ENCODE measurements around the gene KDSR.

The KDSR gene, protein sequence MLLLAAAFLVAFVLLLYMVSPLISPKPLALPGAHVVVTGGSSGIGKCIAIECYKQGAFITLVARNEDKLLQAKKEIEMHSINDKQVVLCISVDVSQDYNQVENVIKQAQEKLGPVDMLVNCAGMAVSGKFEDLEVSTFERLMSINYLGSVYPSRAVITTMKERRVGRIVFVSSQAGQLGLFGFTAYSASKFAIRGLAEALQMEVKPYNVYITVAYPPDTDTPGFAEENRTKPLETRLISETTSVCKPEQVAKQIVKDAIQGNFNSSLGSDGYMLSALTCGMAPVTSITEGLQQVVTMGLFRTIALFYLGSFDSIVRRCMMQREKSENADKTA

DNA sequence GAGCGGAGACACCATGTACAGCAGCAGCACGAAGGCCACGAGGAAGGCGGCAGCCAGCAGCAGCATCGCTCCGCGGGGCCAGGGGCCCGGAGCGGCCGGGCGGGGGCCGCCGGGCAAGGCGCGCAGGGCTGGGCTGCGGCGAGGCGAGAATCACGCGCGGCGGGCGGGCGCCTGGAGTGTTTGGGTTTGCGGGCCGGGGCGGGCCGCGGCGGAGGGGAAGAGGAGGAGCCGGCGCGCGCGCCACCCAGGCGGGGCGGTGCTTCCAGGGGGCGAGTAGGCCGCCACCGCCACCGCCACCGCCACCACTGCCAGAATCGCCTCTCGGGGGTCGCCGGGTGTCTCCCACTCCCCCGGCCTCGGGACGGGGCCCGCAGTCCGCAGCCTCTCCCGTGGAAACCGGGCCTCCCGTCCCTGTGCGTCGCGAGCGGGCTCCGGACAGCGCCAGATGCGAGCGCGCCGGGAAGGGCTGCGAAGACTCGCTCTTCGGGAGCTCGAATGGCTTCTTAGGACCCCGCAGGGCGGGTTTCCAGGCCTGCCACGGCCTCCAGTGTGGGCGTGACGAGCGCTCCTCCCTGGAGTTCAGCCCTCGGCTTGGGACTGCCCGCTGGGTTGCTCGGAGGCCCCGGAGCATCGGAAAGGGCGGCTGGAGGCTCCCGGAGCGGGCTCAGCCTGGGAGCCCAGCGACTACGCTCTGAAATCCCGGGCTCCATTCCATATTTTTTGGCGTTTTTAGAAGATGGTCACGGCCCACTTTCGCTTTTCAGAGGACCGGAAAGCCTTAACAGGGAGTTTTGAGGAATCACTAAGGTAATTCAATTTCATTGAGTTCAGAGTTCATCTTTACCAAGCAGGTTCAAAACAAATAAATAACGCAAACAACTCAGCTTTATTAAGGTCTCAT, at the start of gene KDSR:
TSS of gene KDSR (minus strand) at position 154 of the 901 bp plus-strand sequence. CDS start at position 66, 88 bp downstream.
- peak; percentile 90 to 91 for ATAC-seq

DNA sequence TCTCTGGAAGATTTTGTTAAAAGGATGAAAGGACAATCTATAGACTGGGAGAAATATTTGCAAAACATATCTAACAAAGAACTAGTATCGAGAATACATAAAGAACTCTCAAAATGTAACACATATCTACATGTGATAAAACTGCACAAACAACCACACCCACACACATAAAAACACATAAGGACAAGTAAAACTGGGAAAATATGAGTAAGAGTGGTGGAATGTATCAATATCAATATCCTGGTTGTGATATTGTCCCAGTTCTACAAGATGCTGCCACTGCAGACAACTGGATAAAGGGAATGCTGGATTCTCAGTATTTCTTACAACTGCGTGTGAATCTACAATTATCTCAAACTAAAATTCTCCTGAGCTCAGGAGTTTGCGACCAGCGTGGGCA, 45.9 kb upstream of the KDSR start:
- no peak for ATAC-seq

DNA sequence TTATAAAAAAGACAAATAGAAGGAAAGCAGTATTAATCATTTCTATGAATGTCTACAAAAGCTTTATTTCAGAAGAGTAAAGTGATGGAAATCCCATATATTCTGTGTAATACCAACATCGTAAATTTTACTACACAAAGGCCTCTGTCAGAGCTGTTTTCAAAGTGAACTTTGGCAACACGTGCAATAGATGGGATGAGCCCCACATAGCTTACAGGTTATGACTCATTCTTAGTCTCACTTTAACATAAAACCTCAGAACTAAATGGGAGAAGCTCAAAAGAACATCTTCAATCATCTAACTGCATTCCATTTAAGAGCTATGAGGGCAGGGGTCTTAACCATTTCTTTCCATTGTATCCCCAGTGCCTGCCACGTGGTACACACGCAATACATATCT, 43.8 kb upstream of the KDSR start:
- ATAC-seq = peak; percentile 87 to 93

DNA sequence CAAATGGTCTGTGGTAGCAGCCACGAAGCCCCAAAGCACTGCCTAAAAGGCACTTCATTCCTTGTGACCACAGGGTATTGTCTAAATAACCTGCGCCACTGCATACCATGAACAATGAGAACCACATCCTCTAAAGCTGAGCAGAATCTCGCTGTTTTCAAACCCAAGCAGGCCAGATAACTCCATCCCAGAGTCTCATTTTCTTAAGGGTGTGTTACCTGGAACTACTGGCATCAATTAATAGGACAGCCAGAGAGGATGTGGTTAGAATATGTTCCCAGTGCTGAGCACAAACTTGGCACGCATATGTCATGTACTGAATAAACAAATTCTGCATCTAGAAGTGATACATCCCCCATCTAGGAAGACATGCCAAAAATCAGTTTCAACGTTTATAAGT, 42.3 kb upstream of the KDSR start:
- ATAC-seq = no peak

DNA sequence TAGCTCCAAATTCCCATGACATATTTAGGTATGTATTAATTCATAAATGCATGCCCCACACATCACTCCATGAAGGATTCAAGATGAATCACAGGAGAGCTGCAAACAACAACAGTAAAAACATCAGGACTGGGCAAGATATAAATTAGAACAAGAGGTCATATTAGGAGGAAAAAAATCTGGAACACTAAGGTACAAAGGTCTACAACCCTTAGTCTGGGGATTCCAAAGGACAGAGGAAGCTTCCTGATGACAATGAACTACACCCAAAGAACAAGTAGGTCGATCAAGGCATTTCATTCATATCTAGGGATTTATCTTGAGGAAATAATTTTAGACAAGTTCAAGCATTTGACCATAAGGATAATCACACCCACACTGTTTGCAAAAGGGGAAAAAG, 40.7 kb upstream of the KDSR start:
- ATAC-seq = no peak

DNA sequence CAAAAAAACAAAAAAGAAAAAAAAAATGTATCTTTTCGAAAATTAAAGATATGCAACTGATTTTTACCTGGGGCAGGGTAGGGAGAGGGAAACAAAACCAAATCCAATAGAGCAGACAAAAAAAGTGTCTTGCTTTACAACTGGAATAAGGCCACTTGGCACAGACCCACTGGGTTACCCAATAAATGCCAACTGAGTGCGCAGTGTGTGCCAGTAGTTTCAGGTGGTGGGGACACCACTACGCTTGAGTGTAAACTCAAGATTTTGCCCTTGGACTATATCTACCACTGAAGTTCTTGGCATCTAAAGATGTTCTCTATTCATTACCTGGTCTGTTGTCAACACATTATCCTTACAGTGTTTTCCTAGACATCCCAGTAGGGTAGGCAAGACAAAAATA, 39.0 kb upstream of the KDSR start:
- no peak for ATAC-seq

DNA sequence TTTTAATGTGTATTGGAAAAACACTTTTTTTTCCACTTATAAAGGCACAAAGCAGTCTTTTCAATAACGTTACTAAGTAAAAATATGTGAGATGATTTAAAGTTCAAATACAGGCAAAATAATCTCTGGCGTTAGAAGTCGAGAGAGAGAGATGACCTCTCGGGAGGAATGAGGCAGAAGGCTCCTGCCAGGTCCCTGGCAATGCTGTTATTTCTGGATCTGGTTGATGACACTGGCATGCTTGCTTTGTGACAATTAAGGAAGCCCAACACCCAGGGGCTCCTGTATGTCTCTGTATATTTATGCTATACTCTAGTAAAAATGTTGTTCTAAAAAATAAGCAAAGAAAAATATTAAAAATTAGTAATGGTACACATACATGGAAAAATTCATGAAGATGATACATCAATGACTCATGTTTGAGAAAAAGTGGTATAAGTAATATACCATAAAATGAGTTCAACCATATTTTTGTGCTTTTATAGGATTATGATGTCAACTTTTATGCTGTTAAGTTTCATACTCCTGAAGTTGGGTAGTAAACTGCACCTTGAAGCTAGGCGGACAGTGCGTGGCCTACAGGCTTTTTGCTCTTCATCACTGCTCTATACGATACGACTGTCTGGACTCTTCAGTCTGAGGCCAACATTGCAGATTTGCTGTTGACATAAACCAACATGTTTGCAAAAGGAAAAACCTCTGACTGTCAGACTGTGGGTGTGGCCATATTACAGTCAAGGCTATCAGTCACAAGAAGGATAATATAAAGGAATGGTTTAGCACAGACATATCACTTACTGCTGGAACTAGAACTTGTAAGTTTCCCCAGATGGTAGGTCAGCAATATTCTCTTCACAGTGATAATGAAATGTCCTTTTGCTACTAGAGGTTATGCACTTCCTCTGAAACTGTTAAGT, 35.5 kb upstream of the KDSR start:
- ATAC-seq = no peak

DNA sequence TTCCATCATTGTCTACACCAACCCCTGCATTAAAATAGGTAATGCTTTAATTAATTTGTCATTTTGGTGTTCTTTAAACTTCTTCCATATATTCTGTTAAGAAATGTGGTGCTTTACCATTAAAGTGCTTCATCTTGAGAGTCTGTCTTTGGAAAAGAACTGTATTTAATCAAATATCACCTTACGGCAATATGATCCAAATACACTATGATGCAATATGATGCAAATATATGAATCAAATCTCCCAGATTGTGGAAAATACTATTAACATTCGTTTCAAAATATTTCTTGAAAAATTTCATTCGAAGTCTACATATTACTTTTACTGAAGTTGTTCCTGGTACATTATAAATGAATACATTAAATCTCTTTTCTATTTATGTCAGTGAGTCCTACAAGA, 32.3 kb upstream of the KDSR start:
- ATAC-seq = no peak

DNA sequence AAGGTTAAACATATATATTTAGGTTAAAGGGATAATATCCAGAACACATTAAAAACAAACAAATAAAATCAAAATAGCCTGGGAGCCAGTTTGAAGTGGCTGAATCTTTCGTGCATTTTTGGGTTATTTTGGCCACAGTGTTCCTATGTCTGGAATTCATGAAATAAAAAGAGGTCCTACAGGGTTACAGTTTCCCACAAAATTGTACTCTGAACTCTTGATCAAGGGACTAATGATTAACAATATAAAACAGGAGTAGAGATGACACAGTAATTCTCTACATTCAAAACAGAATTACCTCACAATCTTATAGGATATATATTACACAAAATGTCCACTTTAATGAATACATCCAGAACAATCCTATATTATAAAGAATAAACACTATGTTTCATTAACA, 30.3 kb upstream of the KDSR start:
- ATAC-seq = no peak

DNA sequence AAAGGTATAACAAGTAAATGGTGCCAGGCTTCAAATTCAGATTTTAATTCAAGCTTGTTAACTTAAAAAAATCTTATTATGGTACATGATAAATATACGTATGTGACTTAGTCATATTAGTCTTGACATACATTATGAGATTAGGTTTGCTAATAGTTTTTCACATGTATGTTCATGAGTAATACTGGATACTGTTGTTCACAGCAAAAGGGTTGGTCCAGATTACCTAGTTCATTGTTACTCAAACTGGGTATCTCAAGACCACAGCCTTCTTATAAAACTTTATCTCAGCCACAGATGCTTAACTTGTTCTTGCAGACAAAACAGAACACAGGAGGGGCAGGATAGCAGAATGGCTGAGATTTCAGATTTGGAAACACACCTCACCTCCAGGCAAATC, 28.5 kb upstream of the KDSR start:
- ATAC-seq = peak in 1 of 2 donors; percentile 60

DNA sequence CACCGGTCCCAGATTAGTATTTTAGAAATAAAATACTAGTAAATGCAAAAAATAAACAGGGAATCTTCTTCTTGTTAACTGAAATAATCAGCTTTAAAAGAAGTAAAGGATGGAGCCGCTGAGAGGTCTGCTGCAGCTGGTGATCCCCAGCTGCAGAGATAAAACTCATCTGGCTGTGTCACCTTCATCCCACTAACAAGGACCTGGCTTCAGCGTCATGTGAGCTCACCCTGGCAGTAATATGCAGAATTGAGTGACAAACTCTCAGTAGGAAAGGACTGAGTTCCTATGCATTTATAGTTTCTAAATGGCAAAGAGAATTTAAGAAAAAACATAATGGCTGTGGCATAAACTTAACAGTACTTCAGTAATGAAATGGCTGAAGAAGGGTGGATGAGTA, 27.9 kb upstream of the KDSR start:
- no peak for ATAC-seq

DNA sequence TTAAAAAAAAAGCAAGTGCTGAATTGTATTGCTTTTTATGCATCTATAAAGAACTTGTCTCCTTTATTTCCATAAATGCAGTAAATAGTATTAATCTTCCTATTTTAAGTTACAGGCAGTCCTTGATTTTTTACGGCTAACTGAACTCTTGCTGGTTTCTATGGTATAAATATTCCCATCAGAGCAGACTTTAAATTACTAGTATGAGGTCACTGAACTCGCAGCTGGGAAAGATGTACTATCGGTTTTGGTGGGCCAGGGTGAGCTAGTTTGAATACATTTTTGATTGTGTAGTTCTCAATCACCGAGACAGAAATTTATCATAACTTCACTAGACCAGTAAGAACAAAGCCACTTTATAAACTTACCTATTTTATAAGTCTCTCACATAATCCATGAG, 20.9 kb upstream of the KDSR start:
- no peak for ATAC-seq

DNA sequence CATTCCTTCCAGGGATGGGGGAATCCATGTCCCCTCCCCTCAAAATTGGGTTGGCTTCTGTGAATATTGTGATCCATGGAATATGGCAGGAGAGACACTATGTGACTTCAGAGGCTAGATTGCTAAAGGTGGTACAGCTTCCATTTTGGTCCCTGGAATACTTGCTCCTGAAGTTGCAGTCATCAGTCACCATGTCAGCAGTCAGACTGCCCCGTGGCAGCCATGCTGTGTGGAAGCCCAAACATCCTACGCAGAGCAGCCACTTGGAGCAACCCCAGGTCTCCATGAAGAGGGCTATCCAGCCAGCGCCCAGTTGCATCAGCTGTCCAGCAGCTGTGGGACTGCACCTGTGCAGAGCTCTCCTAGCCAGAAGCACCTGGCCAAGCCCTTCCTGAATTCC, 15.8 kb upstream of the KDSR start:
- no peak for ATAC-seq

DNA sequence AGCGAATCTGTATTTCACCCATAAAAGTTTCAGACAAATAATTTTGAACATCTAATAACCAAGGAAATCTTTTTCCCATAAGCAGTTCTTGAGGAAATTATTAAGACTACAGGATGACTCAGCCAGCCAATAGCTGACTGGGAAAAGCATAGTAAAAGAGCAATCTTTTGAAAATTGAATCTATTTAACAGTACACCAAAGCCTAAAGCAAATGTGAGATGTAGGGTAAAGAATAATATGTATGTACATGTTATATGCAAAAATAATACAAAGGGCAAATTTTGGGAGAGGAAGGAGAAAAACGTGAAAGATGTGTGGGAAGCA, 12.6 kb upstream of the KDSR start:
- ATAC-seq = no peak

DNA sequence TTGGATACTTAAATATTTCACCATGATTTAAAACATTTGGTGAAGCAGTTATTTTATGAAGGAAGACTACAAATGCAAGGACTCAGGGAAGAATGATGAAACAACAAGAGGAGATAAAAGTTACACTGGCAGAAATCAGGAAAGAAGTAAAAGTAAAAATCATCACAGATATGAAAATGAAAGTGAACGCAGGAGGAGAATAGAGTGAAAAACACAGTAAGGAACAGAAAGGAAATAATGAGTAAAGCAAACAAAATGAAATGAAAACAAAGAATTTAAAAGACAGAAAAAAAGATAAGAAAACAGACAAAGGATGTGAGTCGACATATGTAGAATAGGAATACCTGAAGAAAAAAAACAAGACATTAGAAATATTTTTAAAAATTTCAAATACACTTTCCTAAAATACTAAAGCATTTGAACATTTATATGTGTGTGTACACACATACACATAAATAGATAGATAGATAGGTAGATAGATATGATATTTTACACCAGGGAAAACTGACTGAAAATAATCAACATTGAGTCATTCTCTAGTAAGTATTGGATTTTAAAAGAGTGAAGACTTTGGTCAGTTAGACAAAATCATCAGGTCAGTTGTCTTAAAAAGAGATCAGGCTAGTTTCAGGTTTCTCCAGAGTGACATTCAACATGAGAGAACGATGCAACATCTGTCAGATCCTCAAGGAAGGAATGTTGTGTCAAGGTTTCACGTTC, 12.1 kb upstream of the KDSR start:
- ATAC-seq = peak in 1 of 2 donors; percentile 53

DNA sequence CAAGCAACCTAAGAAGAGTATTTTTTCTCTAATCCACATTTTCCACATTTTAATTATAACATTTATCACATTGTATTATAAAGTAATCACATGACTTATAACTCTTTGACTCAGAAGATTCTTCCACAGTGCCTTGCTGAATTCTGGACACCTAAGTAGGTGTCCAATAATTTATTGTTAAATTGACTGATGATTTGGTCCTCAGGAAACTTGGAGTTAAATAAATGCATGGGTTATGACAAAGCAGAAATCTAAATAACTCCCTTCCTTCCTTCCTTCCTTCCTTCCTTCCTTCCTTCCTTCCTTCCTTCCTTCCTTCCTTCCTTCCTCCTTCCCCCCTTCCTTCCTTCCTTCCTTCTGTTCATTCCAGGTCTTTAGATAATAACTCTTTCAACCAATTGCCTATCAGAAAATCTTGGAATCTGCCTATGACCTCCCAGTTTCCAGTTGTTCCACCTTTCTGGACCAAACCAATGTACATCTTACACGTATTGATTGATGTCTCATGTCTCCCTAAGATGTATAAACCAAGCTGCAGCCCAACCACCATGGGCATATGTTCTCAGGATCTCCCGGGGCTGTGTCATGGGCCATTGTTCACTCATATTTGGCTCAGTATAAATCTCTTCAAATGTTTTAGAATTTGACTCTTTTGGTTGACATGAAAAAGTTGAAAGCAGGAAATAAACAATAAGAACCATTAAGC, 10.4 kb upstream of the KDSR start:
- no peak for ATAC-seq

DNA sequence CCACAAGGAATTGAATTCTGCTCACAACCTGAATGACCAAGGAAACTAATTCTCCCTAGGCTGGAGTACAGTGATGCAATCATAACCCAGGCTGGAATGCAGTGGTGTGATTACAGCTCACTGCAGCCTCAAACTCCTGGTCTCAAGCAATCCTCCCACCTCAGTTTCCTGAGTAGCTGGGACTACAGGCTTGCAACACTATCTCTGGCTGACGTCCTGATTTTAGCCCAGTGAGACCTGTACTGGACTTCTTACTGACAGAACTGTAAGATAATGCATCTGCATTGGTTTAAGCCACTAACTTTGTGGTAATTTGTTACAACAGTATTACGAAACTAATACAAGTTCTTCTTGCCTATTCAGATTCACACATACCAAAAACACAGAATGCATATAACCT, 9.5 kb upstream of the KDSR start:
- no peak for ATAC-seq

DNA sequence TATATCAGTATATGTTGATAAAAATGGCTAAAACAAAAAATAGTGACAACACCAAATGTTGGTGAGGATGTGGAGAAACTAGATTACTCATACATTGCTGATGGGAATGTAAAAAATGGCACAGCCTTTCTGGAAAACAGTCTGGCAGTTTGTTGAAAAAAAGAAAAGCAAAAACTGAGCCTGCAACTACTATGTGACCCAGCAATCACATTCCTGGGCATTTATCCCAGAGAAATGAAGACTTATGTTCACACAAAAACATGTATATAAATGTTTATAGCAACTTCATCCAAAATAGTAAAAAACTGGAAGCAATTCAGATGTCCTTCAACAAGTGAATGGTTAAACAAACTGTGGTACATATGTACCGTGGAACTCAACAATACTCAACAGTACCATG, 7.5 kb upstream of the KDSR start:
- ATAC-seq = no peak

DNA sequence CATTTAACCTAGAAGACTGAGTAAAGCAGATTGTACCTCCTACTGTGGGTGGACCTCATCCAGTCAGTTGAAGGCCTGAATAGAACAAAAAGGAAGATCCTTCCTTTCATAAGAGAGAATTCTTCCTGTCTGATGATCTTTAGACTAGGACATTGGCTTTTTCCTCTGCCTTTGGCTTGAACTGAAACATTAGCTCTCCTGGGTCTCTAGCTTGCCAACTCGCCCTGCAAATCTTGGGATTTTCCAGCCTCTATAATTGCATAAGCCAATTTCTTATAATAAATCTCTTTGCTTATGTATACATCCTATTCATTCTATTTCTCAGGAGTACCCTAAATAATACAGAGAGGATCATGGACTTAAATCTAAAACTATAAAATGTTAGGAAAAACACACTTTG, 6.2 kb upstream of the KDSR start:
- ATAC-seq = no peak

DNA sequence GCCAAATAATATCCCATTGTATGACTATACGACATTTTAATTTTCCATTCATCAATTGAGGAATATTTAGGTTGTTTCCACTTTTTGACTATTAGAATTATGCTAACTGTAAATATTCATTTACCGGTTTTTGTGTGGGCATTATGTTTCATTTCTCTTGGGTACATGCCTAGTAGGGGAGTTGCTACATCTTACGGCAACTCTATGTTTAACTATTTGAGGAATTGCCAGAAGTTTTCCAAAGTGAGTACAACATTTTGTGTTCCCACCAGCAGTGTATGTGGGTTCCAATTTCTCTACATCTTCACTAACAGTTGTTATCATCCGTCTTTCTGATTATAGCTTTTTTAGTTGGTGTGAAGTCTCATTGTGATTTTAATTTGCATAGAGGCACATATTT, 1.6 kb upstream of the KDSR start:
- no peak for ATAC-seq

DNA sequence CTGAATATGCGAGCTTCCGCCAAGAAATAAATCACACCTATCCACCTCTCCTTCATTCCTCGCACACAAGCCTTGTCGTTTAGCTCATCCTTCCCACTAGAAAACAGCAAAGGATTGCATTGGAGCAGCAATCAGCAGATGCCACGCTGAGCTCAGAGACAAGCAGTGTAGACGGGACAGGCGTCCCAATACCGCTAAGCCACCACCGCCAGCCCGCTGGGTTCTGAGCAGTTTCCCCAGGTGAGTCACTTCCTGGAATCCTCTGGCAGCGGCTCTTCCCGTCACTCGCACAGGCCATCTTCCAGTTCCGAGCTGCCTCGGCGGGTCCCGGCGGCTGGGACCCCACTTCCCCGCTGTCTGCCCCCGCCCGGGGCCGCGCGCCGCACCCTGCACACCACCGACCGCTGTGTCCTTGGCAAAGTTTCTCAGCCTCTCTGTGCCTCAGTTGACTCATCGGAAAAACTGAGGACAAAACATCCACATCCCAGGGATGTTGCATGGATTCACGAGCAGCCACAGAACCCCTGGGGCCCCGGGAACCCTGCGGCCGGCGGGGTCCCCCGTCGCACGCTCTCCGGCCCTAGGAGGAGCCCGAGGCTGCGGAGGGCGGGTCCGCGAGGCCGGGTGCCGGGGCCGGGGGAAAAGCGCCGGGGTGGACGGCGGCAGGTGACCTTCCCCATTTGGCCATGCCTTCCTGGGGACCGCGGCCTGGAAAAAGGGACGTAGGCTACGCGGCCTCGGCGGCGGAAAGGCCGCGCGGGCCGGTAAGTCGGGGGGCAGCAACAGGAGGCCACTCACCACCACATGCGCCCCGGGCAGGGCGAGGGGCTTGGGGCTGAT, 573 bp downstream of the KDSR start:
- ATAC-seq = peak; percentile 65 to 66

Measured in activated CD4-positive, CD25-positive, alpha-beta regulatory T cell treated with anti-CD3 and anti-CD28 coated beads, Interleukin-2, amount 50 U/mL, for 24 hours (primary cell).